AG20443 (cell line): ENCODE results near the gene ARL11.
"Not testable (repeated sequence)": the region's sequence is repeated elsewhere in the genome, so short reads cannot be mapped to it uniquely, and the experiment has no call there.

Experiments used
- DNase-seq: peaks from one replicate; pipeline ENCODE4 v3.0.0; 2012; ENCODE audit warnings: low spot score, mixed read lengths

Gene ARL11

DNA sequence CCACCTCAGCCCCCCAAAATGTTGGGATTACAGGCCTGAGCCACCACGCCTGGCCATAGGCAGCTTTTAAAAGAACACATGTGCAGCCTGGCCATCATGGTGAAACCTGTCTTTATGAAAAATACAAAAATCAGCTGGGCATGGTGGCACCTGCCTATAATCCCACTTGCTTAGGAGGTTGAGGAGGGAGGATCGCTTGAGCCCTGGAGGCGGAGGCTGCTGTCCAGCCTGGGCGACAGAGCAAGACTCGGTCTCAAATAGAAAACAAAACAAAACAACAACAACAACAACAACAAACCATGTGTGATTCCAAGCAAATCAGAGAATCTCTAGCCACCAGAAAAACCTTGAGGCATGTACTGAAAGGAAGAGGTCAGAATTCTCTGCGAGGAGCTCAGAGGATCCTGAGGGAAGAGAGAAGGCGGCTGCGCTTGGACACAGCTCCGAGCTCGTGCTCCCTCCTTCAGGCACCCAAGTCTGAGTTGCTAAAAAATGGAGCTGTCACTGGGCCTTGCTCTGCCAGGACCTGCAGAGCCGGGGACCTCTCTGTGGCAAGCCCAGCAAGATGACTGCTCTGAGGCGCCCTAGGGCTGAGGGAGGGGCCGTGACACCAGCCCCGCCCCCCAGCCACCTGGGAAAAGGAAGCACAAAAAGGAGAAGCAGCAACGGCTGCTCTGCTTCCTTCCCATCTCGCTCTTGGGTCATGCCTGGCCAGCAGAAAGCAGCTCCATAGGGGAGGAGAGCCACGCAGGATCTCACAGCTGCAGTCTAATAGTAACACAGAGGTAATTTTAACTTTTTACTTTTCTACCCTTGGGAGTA lies at the start of gene ARL11:
ARL11 (plus strand) TSS at position 677 of the 822 bp plus-strand sequence. CDS start 1,941 bp downstream, outside the sequence.
- DNase-seq: peak; percentile 21

DNA sequence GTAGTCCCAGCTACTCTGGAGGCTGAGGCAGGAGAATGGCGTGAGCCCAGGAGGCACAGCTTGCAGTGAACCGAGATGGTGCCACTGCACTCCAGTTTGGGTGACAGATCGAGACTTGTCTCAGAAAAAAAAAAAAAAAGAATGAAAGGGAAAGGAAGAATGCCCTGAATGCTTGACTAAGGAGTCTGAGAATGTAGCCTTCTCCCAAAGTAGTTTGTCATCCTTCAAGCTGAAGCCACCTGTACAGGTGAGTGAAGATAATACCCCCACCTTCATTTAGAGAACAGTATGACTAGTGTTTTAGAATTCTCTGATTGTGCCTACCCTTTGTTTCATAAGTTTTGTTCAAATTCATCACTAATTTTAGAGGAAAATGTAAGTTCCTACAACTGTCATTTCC lies 48.8 kb upstream of the ARL11 start:
- no peak for DNase-seq

DNA sequence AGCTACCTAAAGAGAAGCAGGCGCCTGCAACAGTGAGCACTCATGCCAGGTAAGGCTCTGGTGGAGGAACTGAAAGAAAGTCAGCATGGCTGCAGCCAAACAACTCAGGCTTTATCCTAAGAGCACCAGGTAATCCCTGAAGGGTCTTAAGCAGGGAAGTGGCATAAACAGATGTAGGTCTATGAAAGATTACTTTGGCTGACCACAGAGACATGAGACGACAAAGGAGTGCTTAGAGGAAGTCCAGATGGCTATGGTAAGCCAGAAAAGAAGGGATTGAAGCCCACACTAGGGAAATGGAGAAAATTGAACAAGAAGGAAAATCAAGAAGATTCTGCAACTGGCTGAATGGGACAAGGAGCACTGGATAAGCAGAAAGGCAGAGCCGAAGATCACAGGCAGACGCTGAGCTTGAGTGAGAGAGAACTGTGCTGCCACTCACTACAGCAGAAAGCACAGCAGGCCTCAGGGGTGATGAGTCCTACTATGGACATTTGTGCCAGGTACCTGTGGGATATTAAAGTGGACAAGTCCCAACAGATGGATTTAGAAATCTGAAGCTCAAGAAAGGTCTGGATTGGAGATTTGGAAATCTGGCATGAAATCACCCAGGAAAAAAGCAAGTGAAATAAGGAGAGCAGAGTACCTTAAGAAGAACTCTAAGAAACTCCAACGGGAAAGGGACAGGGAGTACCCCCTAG lies 47.2 kb upstream of the ARL11 start:
- DNase-seq: no peak

DNA sequence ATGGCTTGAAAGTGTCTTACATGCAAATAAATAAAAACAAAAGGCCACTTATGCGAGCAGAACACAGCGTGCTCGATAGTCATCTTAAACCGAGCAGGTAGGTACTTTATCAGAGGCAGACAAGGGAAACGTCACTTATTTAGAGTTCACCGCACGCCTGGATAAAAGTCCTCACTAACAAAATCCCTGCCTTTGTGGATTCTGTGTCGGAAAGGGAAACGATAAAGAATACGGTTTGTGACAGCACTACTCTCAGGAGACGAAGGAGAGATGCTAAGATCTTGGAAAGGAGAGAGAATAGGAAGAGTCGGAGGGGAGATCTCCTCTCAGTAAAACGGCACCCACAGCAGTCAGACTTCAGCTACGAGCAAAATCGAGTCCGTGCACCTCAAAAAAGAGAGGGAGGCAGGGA lies 43.5 kb upstream of the ARL11 start:
- DNase-seq: peak; percentile 14

DNA sequence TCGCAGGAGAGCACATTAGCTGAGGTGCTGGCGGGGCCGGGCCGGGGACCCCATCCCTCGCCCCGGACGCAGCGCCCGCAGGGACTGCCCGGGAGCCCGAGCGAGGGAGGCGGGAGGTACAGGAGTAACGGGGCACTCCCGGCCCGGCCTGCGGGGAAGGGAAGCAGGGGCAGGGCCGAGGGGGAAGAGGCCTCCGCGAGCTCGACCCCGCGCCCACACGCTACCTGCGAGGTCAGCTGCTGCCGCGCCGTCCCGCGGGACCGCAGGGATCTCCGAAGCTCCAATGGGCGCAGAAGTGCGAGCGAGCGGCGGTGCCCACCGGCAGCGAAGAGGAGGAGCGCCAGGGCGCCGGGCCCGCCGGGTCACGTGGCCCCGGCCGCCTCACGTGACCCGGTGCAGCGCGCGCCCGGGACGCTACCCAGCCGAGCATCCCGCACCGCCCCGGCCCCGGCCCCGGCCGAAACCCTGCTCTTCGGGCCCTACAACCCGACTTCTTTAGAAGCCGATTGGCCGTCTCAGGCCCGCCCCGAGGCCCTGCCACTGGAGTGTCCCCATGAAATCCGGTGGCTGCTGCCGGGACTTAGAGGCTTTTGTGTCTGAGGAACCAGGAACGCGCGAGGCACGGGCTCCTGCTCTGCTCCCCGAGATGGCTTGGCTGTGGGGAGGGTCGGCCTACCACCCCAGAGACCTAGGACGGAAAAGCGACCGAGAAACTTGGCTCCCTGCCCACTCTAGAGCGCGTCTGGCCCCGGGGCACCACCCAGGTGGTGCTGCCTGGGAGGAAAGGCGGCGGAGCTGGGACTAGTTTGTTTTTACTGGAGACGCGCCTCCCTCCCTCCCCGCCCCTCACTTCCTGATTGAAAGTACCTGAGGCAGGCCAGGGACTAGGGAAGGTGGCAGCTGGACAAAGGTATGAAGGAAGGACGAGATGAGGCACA lies 42.8 kb upstream of the ARL11 start, which contains the start of gene RCBTB1:
RCBTB1 (minus strand) TSS at position 339 of the 938 bp plus-strand sequence. CDS start 18,279 bp downstream, outside the sequence.
- DNase-seq: peak; percentile 98

DNA sequence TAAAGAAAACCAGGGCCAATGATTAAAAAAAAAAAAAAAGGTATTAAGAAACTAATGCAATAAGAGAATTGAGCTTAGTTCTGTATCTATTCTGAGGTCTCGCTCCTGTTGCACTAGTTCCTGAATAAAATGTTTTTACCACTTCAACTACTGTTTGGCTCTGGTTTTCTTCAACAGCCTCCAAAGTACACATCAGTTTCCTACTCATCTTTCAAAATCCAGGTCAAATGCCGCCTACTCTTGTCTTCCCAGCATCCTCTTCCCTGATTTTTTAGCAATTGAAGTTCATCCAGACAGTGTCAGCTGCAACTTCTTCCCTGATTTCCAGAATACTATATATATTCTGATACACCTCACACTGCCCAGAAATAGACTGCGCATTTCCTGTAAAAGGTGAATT lies 41.6 kb upstream of the ARL11 start:
- no peak for DNase-seq

DNA sequence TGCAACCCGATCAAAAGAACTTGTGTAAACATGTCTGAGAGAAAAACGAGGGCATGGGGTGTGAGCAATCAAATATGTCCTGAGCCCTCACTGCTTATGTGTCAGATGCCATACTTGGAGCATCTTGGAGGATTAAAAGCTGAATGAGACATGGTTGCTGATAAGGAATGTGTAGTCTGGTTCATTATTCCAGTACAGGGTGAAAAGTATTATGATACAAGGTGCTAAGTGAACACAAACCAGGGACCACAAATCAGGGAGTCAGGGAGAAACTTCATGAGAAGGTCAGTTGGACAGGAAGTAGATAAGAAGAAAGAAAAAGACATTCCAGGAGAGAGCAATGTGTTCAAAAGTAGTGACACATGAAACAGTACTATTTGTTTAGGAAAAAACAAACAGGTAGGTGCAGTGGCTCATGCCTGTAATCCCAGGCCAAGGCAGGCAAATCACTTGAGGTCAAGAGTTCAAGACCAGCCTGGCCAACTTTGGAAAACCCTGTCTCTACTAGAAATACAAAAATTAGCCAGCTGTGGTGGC lies 40.9 kb upstream of the ARL11 start:
- DNase-seq: no peak

DNA sequence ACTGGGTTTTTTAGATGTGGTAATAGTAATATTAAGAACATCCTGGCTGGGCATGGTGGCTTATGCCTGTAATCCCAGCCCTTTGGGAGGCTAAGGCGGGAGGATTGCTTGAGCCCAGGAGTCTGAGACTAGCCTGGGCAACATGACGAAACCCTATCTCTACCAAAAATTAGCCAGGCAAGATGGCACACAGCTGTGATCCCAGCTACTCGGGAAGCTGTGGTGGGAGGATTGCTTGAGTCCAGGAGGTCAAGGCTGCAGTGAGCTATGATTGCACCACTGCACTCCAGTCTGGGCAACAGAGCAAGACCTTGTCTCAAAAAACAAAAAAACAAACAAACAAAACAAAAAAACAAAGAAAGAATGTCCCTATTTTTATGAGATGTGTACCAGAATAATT lies 37.6 kb upstream of the ARL11 start:
- not testable (repeated sequence) for DNase-seq

DNA sequence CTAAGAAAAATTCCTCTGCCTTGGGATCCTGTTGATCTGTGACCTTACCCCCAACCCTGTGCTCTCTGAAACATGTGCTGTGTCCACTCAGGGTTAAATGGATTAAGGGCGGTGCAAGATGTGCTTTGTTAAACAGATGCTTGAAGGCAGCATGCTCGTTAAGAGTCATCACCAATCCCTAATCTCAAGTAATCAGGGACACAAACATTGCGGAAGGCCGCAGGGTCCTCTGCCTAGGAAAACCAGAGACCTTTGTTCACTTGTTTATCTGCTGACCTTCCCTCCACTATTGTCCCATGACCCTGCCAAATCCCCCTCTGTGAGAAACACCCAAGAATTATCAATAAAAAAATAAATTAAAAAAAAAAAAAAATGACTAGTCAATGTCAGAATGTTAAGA lies 34.4 kb upstream of the ARL11 start:
- DNase-seq: not testable (repeated sequence)

DNA sequence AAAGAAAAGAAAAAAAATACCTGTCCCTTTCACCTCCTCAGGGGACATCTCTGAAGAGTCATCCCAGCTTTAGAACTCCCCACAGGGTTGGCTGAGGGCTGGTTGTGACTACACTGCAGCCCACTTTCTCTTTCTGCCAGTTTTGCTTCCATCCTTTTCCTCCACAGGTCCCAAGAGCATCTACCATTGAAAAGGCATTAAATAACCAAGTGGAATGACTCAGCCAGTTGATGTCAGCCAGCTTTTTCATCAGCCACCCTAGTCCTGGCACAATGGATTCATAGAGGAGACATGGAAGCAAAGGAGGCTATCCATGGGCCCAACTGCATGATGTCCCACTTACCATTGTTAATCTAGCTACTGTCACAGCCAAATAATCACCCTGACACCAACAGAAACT lies 33.7 kb upstream of the ARL11 start:
- DNase-seq: no peak

DNA sequence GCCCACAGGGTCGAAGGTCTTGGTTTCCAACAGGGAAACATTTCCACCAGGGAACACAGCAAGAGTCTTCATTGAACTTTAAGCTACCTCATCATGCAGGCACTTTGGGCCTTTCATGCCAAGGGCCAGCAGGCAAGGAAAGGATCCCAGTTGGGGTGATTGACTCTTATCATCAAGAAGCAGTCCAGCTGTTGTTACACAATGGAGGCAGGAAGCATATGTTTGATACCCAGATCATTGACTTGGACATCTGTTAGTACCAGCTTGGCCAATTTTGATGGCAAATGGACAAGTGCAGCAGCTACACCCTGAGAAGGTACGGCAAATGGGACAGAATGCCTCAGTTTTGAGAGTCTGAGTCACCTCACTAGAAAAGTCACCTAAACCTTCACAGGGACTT lies 32.1 kb upstream of the ARL11 start:
- DNase-seq: no peak

DNA sequence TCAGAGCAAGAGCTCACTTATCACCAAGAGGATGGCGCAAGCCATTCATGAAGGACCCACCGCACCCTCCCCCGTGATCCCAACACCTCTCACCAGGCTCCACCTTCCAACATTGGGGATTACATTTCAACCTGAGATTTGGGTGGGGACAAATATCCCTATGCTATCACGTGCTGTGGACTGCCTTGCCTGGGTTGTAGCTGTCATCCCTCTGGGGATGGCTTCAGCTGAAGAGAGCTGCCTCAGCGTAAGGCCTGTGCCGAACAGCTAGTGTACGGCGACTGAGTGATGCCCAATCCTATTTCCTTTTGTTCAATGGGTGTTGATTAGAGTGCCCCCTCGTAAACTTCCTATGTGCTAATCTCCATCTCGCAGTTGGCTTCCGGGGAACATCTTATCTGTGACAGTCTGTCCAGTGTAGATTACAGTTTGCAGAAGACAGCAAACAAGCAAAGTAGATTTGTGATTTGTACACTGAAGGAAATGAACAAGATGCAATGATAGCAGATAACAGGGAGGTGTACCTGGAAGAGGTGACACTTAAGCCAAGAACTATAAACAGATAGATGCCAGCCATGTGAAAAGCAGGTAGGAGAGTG lies 31.2 kb upstream of the ARL11 start:
- no peak for DNase-seq

DNA sequence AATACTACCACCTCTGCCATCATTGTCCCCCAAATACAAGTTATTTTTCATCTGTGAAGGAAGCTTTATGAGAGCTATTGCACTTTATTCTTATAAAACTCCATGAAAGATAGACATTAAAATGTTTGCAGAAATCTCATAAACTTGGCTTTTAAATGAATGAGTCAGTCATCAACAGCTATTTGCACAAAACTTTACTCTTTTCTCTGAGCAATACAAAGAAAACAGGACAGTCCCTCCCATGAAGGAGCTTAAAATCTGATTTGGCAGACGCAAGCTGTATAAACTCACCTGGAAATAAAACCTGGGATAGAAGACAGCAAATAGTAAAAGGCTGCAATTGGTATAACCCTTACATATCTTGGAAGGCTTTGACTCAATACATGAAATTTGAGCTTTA lies 26.3 kb upstream of the ARL11 start:
- DNase-seq: no peak

DNA sequence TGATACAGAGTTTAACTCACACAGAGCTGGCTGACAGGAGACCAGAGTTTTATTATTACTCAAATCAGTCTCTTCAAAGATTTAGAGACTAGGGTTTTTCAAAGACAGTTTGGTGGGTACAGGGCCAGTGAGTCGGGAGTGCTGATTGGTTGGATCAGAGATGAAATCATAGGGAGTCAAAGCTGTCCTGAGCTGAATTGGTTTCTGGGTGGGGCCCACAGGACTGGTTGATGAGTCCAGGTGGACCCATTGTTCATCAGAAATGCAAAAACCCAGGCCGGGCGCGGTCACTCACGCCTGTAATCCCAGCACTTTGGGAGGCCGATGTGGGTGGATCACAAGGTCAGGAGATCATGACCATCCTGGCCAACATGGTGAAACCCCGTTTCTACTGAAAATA lies 25.7 kb upstream of the ARL11 start:
- not testable (repeated sequence) for DNase-seq

DNA sequence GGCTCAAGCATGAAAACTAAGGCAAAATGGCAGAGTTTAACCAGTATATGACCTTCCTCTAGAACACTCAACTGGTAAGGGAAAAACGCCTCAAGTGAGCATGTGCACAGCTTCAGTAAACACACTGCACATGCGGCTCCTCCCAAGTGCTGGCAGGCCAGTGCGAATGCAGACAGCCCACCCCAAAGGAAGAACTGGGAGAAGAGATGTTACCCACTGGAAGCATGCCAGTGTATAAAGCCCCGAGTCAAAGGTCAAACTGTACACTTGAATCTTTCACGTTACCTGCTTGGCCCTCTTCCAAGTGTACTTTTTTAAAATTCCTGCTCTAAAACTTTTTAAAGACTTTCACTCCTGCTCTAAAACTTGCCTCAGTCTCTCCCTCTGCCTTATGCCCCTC lies 23.7 kb upstream of the ARL11 start:
- DNase-seq: no peak

DNA sequence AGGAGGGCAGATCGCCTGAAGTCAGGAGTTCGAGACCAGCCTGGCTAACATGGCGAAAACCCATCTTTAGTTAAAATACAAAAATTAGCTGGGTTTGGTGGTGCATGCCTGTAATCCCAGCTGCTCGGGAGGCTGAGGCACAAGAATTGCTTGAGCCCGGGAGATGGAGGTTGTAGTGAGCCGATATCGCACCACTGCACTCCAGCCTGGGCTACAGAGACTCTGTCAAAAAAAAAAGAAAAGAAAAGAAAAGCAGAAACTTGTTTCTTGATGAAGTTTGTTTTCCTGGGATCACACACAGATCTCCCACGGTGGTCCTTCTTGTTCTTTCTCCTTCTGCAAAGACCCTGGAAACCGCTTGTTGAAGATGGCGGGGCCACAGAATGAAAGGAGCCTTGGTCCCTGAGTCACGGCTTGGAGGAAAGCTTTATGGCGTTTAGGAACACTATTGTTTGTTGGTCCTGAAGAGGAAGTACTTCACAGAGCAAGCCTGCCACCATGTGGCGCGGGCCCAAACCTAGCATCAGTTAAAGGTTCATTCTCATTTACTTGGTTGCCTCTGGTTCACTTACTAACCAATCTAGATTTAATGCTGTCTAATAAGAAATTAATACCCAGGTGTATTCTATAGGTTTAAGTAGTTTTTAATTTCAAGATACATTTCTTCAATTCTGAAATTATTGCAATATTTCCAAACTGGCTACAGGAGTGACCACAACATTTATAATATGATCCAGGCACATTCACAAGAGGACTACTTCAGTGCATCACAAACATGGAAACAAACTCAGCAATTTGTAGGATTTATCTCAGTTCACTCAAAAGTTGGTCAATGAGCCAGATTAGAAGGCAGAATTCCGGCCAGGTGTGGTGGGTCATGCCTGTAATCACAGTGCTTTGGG lies 21.3 kb upstream of the ARL11 start:
- peak; percentile 90 for DNase-seq

DNA sequence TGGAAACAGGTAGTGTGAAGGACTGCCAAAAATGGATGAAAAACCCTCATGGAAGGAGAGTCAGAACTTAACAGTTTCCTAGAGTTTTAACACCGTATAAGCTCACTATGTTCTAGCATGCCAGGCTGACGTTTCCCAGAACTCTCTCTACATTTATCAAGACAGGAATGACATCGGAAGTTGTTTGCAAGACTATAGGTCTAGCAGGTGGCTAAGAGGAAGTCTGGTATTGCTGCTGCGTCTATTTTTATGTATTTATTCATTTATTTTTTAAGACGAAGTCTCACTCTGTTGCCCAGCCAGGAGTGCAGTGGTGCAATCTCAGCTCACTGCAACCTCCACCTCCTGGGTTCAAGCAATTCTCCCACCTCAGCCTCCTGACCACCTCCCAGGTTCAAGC lies 20.5 kb upstream of the ARL11 start:
- DNase-seq: no peak

DNA sequence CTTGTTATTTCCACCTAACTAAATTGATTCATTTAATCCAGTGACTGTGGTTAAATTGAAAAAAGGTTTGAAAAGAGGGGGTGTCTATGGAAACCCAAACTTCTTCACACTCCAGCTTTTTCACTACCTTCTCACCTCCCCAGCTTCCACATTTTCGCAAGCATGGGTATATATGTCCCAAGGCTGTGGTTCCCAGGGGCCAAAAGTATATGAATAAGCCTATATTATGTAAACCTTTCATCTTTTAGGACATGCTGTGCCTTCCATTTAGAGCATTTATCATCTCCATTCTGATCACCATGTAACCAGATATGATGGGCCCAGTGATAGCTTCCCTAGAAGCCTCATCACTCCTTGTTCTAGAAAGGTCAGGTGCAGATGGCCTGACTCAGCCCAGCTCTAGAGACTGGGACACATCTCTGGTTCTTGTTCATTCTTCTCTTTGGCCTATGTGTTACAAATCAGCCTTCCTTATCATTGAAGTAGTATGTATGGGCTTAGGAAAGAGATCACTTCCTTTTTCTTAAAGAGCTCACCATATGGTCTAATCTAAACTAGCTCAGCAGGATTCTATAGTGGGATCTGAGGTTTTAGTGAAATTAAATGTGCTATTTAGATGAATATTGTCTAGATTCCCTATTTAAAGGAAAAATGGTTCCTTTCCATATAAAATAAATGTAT lies 19.5 kb upstream of the ARL11 start:
- no peak for DNase-seq

DNA sequence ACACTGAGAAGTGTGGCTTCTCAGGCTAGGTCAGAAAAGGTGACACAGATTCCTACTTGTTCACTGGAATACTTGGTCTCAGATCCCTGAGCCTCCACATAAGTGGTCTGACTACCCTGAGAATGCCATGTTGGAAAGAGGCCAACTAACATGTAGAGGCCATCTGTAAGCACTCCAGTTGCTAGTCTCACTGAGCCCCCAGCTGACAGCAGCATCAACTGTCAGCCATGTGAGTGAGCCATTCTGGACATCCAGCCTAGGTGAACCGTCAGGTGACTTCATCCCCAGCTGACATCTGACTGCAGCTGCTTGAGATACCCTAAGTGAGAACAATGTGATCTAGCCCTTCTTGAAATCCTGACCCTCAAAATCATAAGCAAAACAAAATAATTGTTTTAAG lies 18.1 kb upstream of the ARL11 start:
- DNase-seq: no peak

DNA sequence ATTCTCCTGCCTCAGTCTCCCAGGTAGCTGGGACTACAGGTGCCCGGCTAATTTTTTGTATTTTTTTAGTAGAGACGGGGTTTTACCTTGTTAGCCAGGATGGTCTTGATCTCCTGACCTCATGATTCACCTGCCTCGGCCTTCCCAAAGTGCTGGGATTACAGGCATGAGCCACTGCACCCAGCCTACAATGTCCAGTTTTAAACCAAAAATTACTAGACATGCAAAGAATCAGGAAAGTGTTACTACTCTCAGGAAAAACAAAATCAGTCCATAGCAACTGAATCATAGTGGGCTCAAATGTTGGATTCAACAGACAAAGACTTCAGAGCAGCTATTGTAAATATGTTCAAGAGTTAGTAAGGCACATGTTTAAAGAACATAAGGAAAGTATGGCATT lies 16.3 kb upstream of the ARL11 start:
- not testable (repeated sequence) for DNase-seq
